ENCODE data around the gene PLPP7.
"Not testable (repeated sequence)": the region's sequence is repeated elsewhere in the genome, so short reads cannot be mapped to it uniquely, and the experiment has no call there.

Gene PLPP7

GRCh38 chr9:131266266-131267229 lies 23.0 kb upstream of the PLPP7 start:
- no peak for DNase-seq (ENCODE audit: low read depth)

- DNase-seq (ENCODE audit: low read depth) = no peak
Observed at GRCh38 chr9:131270171-131271015, 19.1 kb upstream of the PLPP7 start.

GRCh38 chr9:131271016-131271273 lies 18.6 kb upstream of the PLPP7 start:
- not testable (repeated sequence) for DNase-seq (ENCODE audit: low read depth)

GRCh38 chr9:131271506-131271931 lies 18.0 kb upstream of the PLPP7 start:
- no peak for DNase-seq (ENCODE audit: low read depth)

GRCh38 chr9:131272212-131272611 lies 17.3 kb upstream of the PLPP7 start:
- no peak for DNase-seq (ENCODE audit: low read depth)

- no peak for DNase-seq (ENCODE audit: low read depth)
Observed at GRCh38 chr9:131273146-131273855, 16.2 kb upstream of the PLPP7 start.

GRCh38 chr9:131273856-131274673 lies 15.5 kb upstream of the PLPP7 start:
- no peak for DNase-seq (ENCODE audit: low read depth)

- no peak for DNase-seq (ENCODE audit: low read depth)
Observed at GRCh38 chr9:131274674-131275331, 14.7 kb upstream of the PLPP7 start.

GRCh38 chr9:131275332-131276093 lies 14.0 kb upstream of the PLPP7 start:
- DNase-seq (ENCODE audit: low read depth) = no peak

- no peak for DNase-seq (ENCODE audit: low read depth)
Observed at GRCh38 chr9:131276094-131276888, 13.2 kb upstream of the PLPP7 start, which contains the start of gene FAM78A. Gene FAM78A (minus strand): TSS chr9:131276510. CDS start chr9:131276179, 331 bp downstream.

- no peak for DNase-seq (ENCODE audit: low read depth)
Observed at GRCh38 chr9:131276891-131277286, 12.6 kb upstream of the PLPP7 start.

- DNase-seq (ENCODE audit: low read depth) = no peak
Observed at GRCh38 chr9:131277287-131277909, 12.1 kb upstream of the PLPP7 start.

GRCh38 chr9:131277910-131278701 lies 11.4 kb upstream of the PLPP7 start:
- DNase-seq (ENCODE audit: low read depth) = peak; percentile 53

- DNase-seq (ENCODE audit: low read depth) = no peak
Observed at GRCh38 chr9:131278702-131279111, 10.8 kb upstream of the PLPP7 start.

GRCh38 chr9:131279196-131279862 lies 10.2 kb upstream of the PLPP7 start:
- DNase-seq (ENCODE audit: low read depth) = no peak

- DNase-seq (ENCODE audit: low read depth) = no peak
Observed at GRCh38 chr9:131279863-131280570, 9.5 kb upstream of the PLPP7 start.

GRCh38 chr9:131280660-131281059 lies 8.9 kb upstream of the PLPP7 start:
- no peak for DNase-seq (ENCODE audit: low read depth)

All from stimulated activated CD8-positive, alpha-beta memory T cell treated with anti-CD3 and anti-CD28 coated beads, Interleukin-12 subunit alpha, Interleukin-12 subunit beta, amount 100 ng/mL, for 1 hour (primary cell).